PC-3 (cell line): ENCODE results near the gene PRKAG3.

Source experiments
- EZH2 ChIP-seq: fragments of 300-600 bp; sonication (generic); IDR thresholded peaks from one replicate; pipeline ENCODE4 v1.6.1; 2017; ENCODE audit warnings: antibody characterized with exemption, mild to moderate bottlenecking, low read length; ENCODE audit not compliant: unreplicated experiment
- TF ChIP-seq, protein P1 (sequence below): fragments of 300-600 bp; sonication (generic); conservative IDR thresholded peaks from 2 replicates; pipeline ENCODE4 v1.5.1; 2017; ENCODE audit warnings: antibody characterized with exemption, low read depth, mild to moderate bottlenecking, low read length

DNA sequence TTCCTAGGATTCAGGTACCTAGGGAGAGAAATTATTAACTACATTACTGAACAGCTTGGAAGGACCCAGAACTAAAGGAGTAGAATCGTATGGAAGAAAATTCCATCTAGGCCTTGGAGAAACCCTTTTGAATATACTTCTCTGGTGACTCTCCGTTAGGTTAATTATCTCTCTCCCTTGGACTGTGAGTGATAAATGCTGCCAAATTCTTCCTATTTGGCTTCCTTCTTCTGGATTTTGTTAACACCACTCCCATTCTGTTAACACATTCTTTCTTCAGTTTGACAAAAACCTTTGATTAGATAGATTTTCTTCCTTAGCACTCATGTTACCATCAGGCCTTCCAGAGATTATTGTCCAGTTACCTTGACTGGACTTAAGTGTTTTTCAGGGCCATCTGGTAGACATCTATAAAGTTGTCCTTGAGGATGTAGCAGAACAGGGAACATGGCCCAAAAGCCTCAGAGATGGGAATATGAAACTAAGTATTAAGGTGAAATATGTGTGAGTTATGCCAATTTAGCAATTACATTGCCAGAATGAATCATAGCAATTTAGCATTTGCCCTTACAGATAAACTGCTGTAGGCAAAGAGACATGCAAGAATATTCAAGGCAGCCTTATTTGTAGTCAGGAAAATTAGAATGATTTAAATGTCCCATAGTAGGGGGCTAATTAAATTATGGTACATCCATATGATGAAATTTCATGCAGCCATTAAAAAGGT is 42.9 kb downstream of the PRKAG3 start:
- TF ChIP-seq, protein P1, sequence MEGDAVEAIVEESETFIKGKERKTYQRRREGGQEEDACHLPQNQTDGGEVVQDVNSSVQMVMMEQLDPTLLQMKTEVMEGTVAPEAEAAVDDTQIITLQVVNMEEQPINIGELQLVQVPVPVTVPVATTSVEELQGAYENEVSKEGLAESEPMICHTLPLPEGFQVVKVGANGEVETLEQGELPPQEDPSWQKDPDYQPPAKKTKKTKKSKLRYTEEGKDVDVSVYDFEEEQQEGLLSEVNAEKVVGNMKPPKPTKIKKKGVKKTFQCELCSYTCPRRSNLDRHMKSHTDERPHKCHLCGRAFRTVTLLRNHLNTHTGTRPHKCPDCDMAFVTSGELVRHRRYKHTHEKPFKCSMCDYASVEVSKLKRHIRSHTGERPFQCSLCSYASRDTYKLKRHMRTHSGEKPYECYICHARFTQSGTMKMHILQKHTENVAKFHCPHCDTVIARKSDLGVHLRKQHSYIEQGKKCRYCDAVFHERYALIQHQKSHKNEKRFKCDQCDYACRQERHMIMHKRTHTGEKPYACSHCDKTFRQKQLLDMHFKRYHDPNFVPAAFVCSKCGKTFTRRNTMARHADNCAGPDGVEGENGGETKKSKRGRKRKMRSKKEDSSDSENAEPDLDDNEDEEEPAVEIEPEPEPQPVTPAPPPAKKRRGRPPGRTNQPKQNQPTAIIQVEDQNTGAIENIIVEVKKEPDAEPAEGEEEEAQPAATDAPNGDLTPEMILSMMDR, result no peak
- TF ChIP-seq EZH2, result no peak
